IMR-90 (cell line): ENCODE data around the gene KHNYN. TPM values are rescaled to one million over a fixed set of nuclear protein-coding genes. Genes with fewer than 3 reads are reported as not detected.

Experiments used
- ATAC-seq: fragments of 200-7000 bp; cut with Tn5 transposase; 2 replicates; pipeline ENCODE4 v1.9.1; 2020; ENCODE audit warnings: low read depth, mild to moderate bottlenecking, moderate library complexity
- BruUV-seq: library from RNA; stranded (reverse); fragments of 400-500 nt; replicated peaks from 2 replicates; lab custom pipeline; 2021; lab: Mats Ljungman, UMichigan
- CTCF ChIA-PET: fragments of 300-600 bp; formaldehyde crosslinking; extraction: SDS; loops from one replicate; lab custom pipeline; 2021; ENCODE audit warnings: antibody characterized with exemption; lab: Yijun Ruan, JAX
- POLR2A ChIA-PET: fragments of 300-600 bp; sonication (Branson Sonifier 250); formaldehyde crosslinking; loops from one replicate; lab custom pipeline; 2022; ENCODE audit warnings: antibody characterized with exemption; ENCODE audit not compliant: unreplicated experiment; lab: Charles Lee
- DNase-seq: peaks from one replicate; pipeline ENCODE4 v3.0.0; 2013
- H2AFZ ChIP-seq: replicated peaks from 2 replicates; pipeline ENCODE3; 2013; ENCODE audit warnings: low read length, mild to moderate bottlenecking; ENCODE audit not compliant: poor library complexity
- H2AK5ac ChIP-seq: 2 replicates; pipeline ENCODE4 v1.6.1; 2013; ENCODE audit warnings: low read depth, low read length, inconsistent platforms
- H2AK9ac ChIP-seq: replicated peaks from 2 replicates; pipeline ENCODE3; 2013; ENCODE audit warnings: mild to moderate bottlenecking, low read depth, low read length, moderate library complexity; ENCODE audit not compliant: poor library complexity
- H2BK120ac ChIP-seq: 2 replicates; pipeline ENCODE4 v1.6.1; 2013; ENCODE audit warnings: low read depth, low read length, inconsistent platforms
- H2BK15ac ChIP-seq: 3 replicates; pipeline ENCODE4 v1.6.1; 2013; ENCODE audit warnings: low read depth, low read length, inconsistent platforms
- H2BK20ac ChIP-seq: 2 replicates; pipeline ENCODE4 v1.6.1; 2013; ENCODE audit warnings: low read depth, mild to moderate bottlenecking, inconsistent platforms, low read length, moderate library complexity
- H2BK5ac ChIP-seq: 2 replicates; pipeline ENCODE4 v1.6.1; 2013; ENCODE audit warnings: mild to moderate bottlenecking, low read depth, low read length, inconsistent platforms; ENCODE audit not compliant: poor library complexity, severe bottlenecking
- H3K14ac ChIP-seq: replicated peaks from 2 replicates; pipeline ENCODE4 v1.6.1; 2013; ENCODE audit warnings: low read depth, low read length, inconsistent platforms
- H3K18ac ChIP-seq: 2 replicates; pipeline ENCODE4 v1.6.1; 2013; ENCODE audit warnings: low read depth, low read length, control low read depth
- H3K23ac ChIP-seq: 2 replicates; pipeline ENCODE4 v1.6.1; 2013; ENCODE audit warnings: low read depth, low read length, inconsistent platforms
- H3K27ac ChIP-seq: 2 replicates; pipeline ENCODE4 v1.5.1; 2013; ENCODE audit warnings: mild to moderate bottlenecking, control low read depth, low read length; ENCODE audit not compliant: insufficient read depth
- H3K27me3 ChIP-seq: 2 replicates; pipeline ENCODE4 v1.6.1; 2013; ENCODE audit warnings: low read length; ENCODE audit not compliant: control insufficient read depth, insufficient read depth
- H3K36me3 ChIP-seq: 2 replicates; pipeline ENCODE4 v1.6.1; 2013; ENCODE audit warnings: low read length, mixed read lengths; ENCODE audit not compliant: control insufficient read depth, insufficient read depth
- H3K4ac ChIP-seq: 2 replicates; pipeline ENCODE4 v1.6.1; 2013; ENCODE audit warnings: low read depth, low read length, inconsistent platforms
- H3K4me1 ChIP-seq: 2 replicates; pipeline ENCODE4 v1.6.1; 2013; ENCODE audit warnings: low read length, mixed read lengths; ENCODE audit not compliant: control insufficient read depth, insufficient read depth
- H3K4me2 ChIP-seq: 2 replicates; pipeline ENCODE4 v1.6.1; 2013; ENCODE audit warnings: low read depth, mild to moderate bottlenecking, control low read depth, low read length, moderate library complexity
- H3K4me3 ChIP-seq: 2 replicates; pipeline ENCODE4 v1.5.1; 2013; ENCODE audit warnings: low read depth, mild to moderate bottlenecking, control low read depth, low read length, moderate library complexity; ENCODE audit not compliant: insufficient read depth
- H3K56ac ChIP-seq: 2 replicates; pipeline ENCODE4 v1.6.1; 2013; ENCODE audit warnings: low read length, inconsistent platforms; ENCODE audit not compliant: insufficient read depth; ENCODE audit errors: extremely low read depth
- H3K79me1 ChIP-seq, 2 experiments: 2 replicates each; pipeline ENCODE4 v1.6.1; 2013; ENCODE audit warnings: low read length in 2 of 2, inconsistent platforms in 1 of 2, low read depth in 1 of 2
- H3K9ac ChIP-seq: 2 replicates; pipeline ENCODE4 v1.6.1; 2013; ENCODE audit warnings: low read depth, low read length, control low read depth
- H3K9me1 ChIP-seq: 2 replicates; pipeline ENCODE4 v1.6.1; 2013; ENCODE audit warnings: low read length, inconsistent platforms; ENCODE audit not compliant: insufficient read depth
- H3K9me3 ChIP-seq: 2 replicates; pipeline ENCODE4 v1.6.1; 2013; ENCODE audit warnings: low read length; ENCODE audit not compliant: control insufficient read depth, insufficient read depth
- H4K20me1 ChIP-seq: 2 replicates; pipeline ENCODE4 v1.6.1; 2013; ENCODE audit warnings: low read length, inconsistent platforms; ENCODE audit not compliant: insufficient read depth
- H4K5ac ChIP-seq: 2 replicates; pipeline ENCODE4 v1.6.1; 2013; ENCODE audit warnings: mild to moderate bottlenecking, low read depth, low read length, control low read depth
- H4K8ac ChIP-seq, 2 experiments: 2 replicates each; pipeline ENCODE4 v1.6.1; 2013; ENCODE audit warnings: low read depth in 2 of 2, low read length in 2 of 2, control low read depth in 1 of 2, inconsistent platforms in 1 of 2
- H4K91ac ChIP-seq: 2 replicates; pipeline ENCODE4 v1.6.1; 2013; ENCODE audit warnings: low read depth, low read length, inconsistent platforms; ENCODE audit not compliant: insufficient read depth
- CEBPB ChIP-seq: IDR thresholded peaks from 2 replicates; pipeline ENCODE4 v1.6.1; 2012; ENCODE audit warnings: low read depth, low read length, improper control_type of control experiment
- CHD1 ChIP-seq: IDR thresholded peaks from 2 replicates; pipeline ENCODE4 v1.6.1; 2012; ENCODE audit warnings: low read depth, low read length, improper control_type of control experiment
- CTCF ChIP-seq: conservative IDR thresholded peaks from 2 replicates; pipeline ENCODE4 v1.5.1; 2012; ENCODE audit warnings: mild to moderate bottlenecking, low read depth, low read length, improper control_type of control experiment
- ELK1 ChIP-seq: fragments of 150-350 bp; IDR thresholded peaks from 2 replicates; pipeline ENCODE4 v1.6.1; 2016; ENCODE audit warnings: low read depth, mild to moderate bottlenecking, low read length, moderate library complexity, borderline replicate concordance
- MAFK ChIP-seq: IDR thresholded peaks from 2 replicates; pipeline ENCODE4 v1.6.1; 2012; ENCODE audit warnings: low read depth, low read length, improper control_type of control experiment
- MAZ ChIP-seq: IDR thresholded peaks from 2 replicates; pipeline ENCODE4 v1.6.1; 2012; ENCODE audit warnings: low read depth, mild to moderate bottlenecking, low read length, improper control_type of control experiment, moderate library complexity, borderline replicate concordance
- MXI1 ChIP-seq: IDR thresholded peaks from 2 replicates; pipeline ENCODE4 v1.6.1; 2012; ENCODE audit warnings: low read depth, mild to moderate bottlenecking, low read length, moderate library complexity, borderline replicate concordance
- NFE2L2 ChIP-seq: fragments of 150-350 bp; IDR thresholded peaks from 2 replicates; pipeline ENCODE4 v1.6.1; 2016; ENCODE audit warnings: low read depth, mild to moderate bottlenecking, low read length
- POLR2A ChIP-seq: IDR thresholded peaks from 2 replicates; pipeline ENCODE4 v1.6.1; 2012; ENCODE audit warnings: mild to moderate bottlenecking, low read depth, low read length
- RAD21 ChIP-seq: IDR thresholded peaks from 2 replicates; pipeline ENCODE4 v1.6.1; 2012; ENCODE audit warnings: low read length, improper control_type of control experiment
- RCOR1 ChIP-seq: IDR thresholded peaks from 2 replicates; pipeline ENCODE4 v1.6.1; 2012; ENCODE audit warnings: mild to moderate bottlenecking, low read length, improper control_type of control experiment; ENCODE audit not compliant: insufficient replicate concordance
- RFX5 ChIP-seq: IDR thresholded peaks from 2 replicates; pipeline ENCODE4 v1.8.0; 2012; ENCODE audit warnings: low read depth, mild to moderate bottlenecking, low read length, moderate library complexity
- SMC3 ChIP-seq: fragments of 150-350 bp; IDR thresholded peaks from 2 replicates; pipeline ENCODE4 v1.6.1; 2016; ENCODE audit warnings: low read depth, mild to moderate bottlenecking, antibody characterized with exemption, low read length, moderate library complexity
- USF2 ChIP-seq: fragments of 150-350 bp; IDR thresholded peaks from 2 replicates; pipeline ENCODE4 v1.6.1; 2017; ENCODE audit warnings: mild to moderate bottlenecking, antibody characterized with exemption, low read length, low read depth
- WGBS, 2 experiments: methylation state at CpG; one replicate each; pipeline versions ENCODE4 v1.1.5 to v1.1.7; 2013; ENCODE audit warnings: missing lambda C conversion rate in 2 of 2; ENCODE audit not compliant: insufficient read length in 1 of 2; ENCODE audit errors: extremely low coverage in 2 of 2; 5-methylcytosine and 5-hydroxymethylcytosine counted together
- dilution Hi-C: fragments of 300-500 bp; cut with HindIII; formaldehyde crosslinking; loops from one replicate; pipeline ENCODE4 v1.14.3; 2018; ENCODE audit warnings: low sequenced_read_pairs; ENCODE audit not compliant: unreplicated experiment
- in situ Hi-C: fragments of 300-500 bp; cut with MboI; formaldehyde crosslinking; loops from 3 replicates; pipeline ENCODE4 v1.14.3; 2019; ENCODE audit warnings: low sequenced_read_pairs, inconsistent platforms, mixed read lengths
- intact Hi-C: fragments of 100-400 bp; cut with micrococcal nuclease; formaldehyde crosslinking; loops from 2 replicates; pipeline ENCODE4 v1.10.0; 2022
- polyA plus RNA-seq, 3 experiments: library from polyadenylated mRNA; depleted of rRNA; stranded (reverse); fragments of >200 nt; gene quantifications; 2 replicates each; pipeline ENCODE4 v1.2.3, GENCODE V29; 2012; ENCODE audit warnings: low replicate concordance in 1 of 3
- total RNA-seq: library from RNA; depleted of rRNA; stranded (reverse); fragments of >200 nt; gene quantifications from 2 replicates; pipeline ENCODE4 v1.2.3, GENCODE V29; 2012

Gene KHNYN
- total and polyA plus RNA-seq, 2 of the 4 experiments (the other 2 are of a cell fraction) = 18.9 to 24.4 TPM

- Histone ChIP-seq H4K5ac (no peak overlapping the region), H2AFZ (no peak overlapping the region), H3K56ac (no peak overlapping the region), H2BK5ac (no peak overlapping the region), H3K4me1 (no peaks in the 10 kb centered on the region), H3K4me3 (no peak overlapping the region), H4K91ac (no peak overlapping the region), H3K27me3 (peaks cover 7% of the 10 kb centered on the region), H3K9me3 (no peaks in the 10 kb centered on the region), H2AK5ac (no peak overlapping the region), H3K27ac (no peak overlapping the region), H2AK9ac (no peak overlapping the region), H3K4ac (no peak overlapping the region), H2BK20ac (no peak overlapping the region), H3K9ac (no peak overlapping the region), H3K23ac (no peak overlapping the region), H3K36me3 (peaks cover 18% of the 10 kb centered on the region), H3K14ac (no peak overlapping the region), H4K8ac (no peak overlapping the region), H3K9me1 (peaks cover 7% of the 10 kb centered on the region), H2BK15ac (no peak overlapping the region), H2BK120ac (no peak overlapping the region), H3K18ac (no peak overlapping the region), H4K20me1 (0 out of 2 replicates have a peak, but pooled peaks cover 3% of the 10 kb centered on the region), H3K79me1 (no peaks in the 10 kb centered on the region), H3K4me2 (no peak overlapping the region)
- dilution Hi-C loops (no loop called here), in situ Hi-C loops (no loop called here), intact Hi-C loops (no loop called here)
- ChIA-PET CTCF (no interaction called here), POLR2A (no interaction called here)
- TF ChIP-seq MXI1 (no peak), RFX5 (no peak), SMC3 (no peak), CEBPB (no peak), MAZ (no peak), USF2 (no peak), NFE2L2 (no peak), CTCF (no peak), CHD1 (no peak), MAFK (no peak), RCOR1 (no peak), POLR2A (no peak), ELK1 (no peak), RAD21 (no peak)
- no TSS peak for BruUV-seq
- ATAC-seq (no peak), DNase-seq (no peak)
- 65% methylated on average over 3 of the region's 8 CpGs; no CpG with 5 or more reads in 1 of the 2 experiments for WGBS, 2 experiments
These were observed 48.2 kb upstream of the KHNYN start for GRCh38 chr14:24381363-24382063.
